Stimulated activated naive B cell treated with anti-CD40 and anti-IgM and Interleukin-4, amounts not matched to agents 10 μg/mL and 1 μg/mL and 100 μg/mL, for 72 hours (primary cell): Measurements from ENCODE around the gene STAMBPL1.

Experiments used
- ATAC-seq, 2 donors: fragments of 150-1000 bp; cut with Tn5 transposase; replicated peaks; 2 replicates each; pipeline ENCODE4 v1.10.0; 2021; ENCODE audit warnings: moderate library complexity in 1 of 2
- DNase-seq: peaks from one replicate; pipeline ENCODE4 v3.0.0; 2021
- H3K27ac Mint-ChIP-seq: one replicate; pipeline ENCODE4 v1.8.0; 2022; ENCODE audit warnings: mild to moderate bottlenecking, mixed read lengths
- H3K27me3 Mint-ChIP-seq, 2 donors: one replicate each; pipeline ENCODE4 v1.8.0; 2022; ENCODE audit warnings: mixed read lengths in 2 of 2
- H3K36me3 Mint-ChIP-seq, 2 donors: one replicate each; pipeline ENCODE4 v1.8.0; 2022; ENCODE audit warnings: mixed read lengths in 2 of 2, mild to moderate bottlenecking in 1 of 2
- H3K4me1 Mint-ChIP-seq, 2 donors: one replicate each; pipeline ENCODE4 v1.8.0; 2022; ENCODE audit warnings: mixed read lengths in 2 of 2, mild to moderate bottlenecking in 1 of 2
- H3K4me3 Mint-ChIP-seq, 2 donors: one replicate each; pipeline ENCODE4 v1.8.0; 2022; ENCODE audit warnings: mild to moderate bottlenecking in 2 of 2, mixed read lengths in 2 of 2, moderate library complexity in 1 of 2
- H3K9me3 Mint-ChIP-seq, 2 donors: one replicate each; pipeline ENCODE4 v1.8.0; 2022; ENCODE audit warnings: mixed read lengths in 2 of 2, mild to moderate bottlenecking in 1 of 2

STAMBPL1 gene

GRCh38 chr10:88893611-88894010 is 13.6 kb downstream of the STAMBPL1 start:
- H3K27ac Mint-ChIP-seq = no peak overlapping the region
- no peak overlapping the region for H3K4me3 Mint-ChIP-seq
- ATAC-seq = no peak
- DNase-seq = no peak
- H3K9me3 Mint-ChIP-seq = no peaks in the 10 kb centered on the region
- H3K36me3 Mint-ChIP-seq = peaks cover 7 to 12% of the 10 kb centered on the region in 2 donors
- H3K27me3 Mint-ChIP-seq = no peaks in the 10 kb centered on the region
- H3K4me1 Mint-ChIP-seq = peaks cover 26 to 48% of the 10 kb centered on the region in 2 donors

DNA sequence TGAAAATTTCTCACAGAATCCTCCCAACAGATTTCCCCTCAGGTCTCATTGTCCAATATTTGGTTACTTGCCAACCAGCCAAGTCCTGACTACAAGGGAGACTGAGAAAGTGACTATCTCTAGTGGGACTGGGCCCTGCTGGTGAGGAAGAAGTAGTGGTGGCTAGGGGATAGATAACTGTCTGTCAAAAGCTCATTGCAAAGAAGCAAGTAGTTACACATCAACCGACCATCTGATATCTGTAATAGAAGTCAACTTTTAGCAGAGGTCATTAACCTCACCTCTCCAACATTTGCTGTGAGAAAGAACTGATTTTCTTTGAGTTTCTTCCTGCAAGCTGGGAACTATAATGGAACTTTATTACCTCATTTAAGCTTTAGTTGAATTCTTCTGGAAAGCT is 15.2 kb downstream of the STAMBPL1 start:
- H3K27ac Mint-ChIP-seq = no peak overlapping the region
- H3K4me1 Mint-ChIP-seq = peaks cover 28 to 52% of the 10 kb centered on the region in 2 donors
- no peaks in the 10 kb centered on the region for H3K9me3 Mint-ChIP-seq
- no peak for DNase-seq
- H3K27me3 Mint-ChIP-seq = no peaks in the 10 kb centered on the region
- no peak overlapping the region for H3K4me3 Mint-ChIP-seq
- ATAC-seq = no peak
- H3K36me3 Mint-ChIP-seq = peaks cover 11 to 16% of the 10 kb centered on the region in 2 donors

DNA sequence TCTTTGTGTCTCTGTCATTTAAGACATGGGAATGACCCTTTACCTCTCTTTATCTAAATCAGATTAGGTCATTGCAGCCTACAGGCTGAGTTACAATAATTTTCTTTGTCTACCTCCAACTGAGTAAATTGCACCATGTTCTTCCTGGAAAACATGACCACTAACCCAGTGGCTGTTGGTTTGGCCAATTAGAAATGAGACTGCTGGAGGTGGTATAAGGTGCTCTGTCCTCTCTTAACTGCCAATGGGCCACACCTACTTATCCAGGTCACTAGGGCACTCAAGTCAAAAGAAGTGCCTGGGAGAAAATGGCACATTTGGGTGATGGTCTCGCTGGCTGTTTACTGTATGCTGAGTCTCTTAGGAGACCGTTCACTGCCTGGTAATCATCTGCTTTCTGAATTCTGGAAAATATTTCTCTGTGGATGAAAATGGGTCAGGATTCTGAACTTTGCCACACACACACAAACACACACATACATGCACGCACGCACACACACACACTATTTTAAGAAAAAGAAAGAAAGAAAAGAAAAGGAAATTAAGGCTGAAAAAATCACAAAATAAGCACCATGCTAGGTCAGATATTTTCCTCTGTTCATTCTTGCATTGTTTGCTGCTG is 16.4 kb downstream of the STAMBPL1 start:
- H3K9me3 Mint-ChIP-seq = no peaks in the 10 kb centered on the region
- peaks cover 27 to 52% of the 10 kb centered on the region in 2 donors for H3K4me1 Mint-ChIP-seq
- no peaks in the 10 kb centered on the region for H3K27me3 Mint-ChIP-seq
- ATAC-seq = no peak
- peak overlapping the region; percentile 52 to 66 for H3K4me3 Mint-ChIP-seq
- H3K27ac Mint-ChIP-seq = peak overlapping the region; percentile 88
- H3K36me3 Mint-ChIP-seq = peaks cover 11 to 16% of the 10 kb centered on the region in 2 donors
- DNase-seq = no peak

GRCh38 chr10:88896994-88897853 is 17.2 kb downstream of the STAMBPL1 start:
- DNase-seq (no peak), ATAC-seq (peak; percentile 25 to 50)
- Mint-ChIP-seq H3K36me3 (peaks cover 11 to 18% of the 10 kb centered on the region in 2 donors), H3K27me3 (no peaks in the 10 kb centered on the region), H3K27ac (peak overlapping the region; percentile 91), H3K9me3 (no peaks in the 10 kb centered on the region), H3K4me3 (peak overlapping the region; percentile 52 to 66), H3K4me1 (peaks cover 29 to 55% of the 10 kb centered on the region in 2 donors)

GRCh38 chr10:88898727-88899126 is 18.7 kb downstream of the STAMBPL1 start:
- no peak for ATAC-seq
- peak overlapping the region; percentile 37 for H3K27ac Mint-ChIP-seq
- no peaks in the 10 kb centered on the region for H3K9me3 Mint-ChIP-seq
- H3K36me3 Mint-ChIP-seq = peaks cover 19 to 25% of the 10 kb centered on the region in 2 donors
- H3K4me3 Mint-ChIP-seq = peak overlapping the region in 1 of 2 donors; percentile 51
- no peak for DNase-seq
- no peaks in the 10 kb centered on the region for H3K27me3 Mint-ChIP-seq
- peaks cover 29 to 65% of the 10 kb centered on the region in 2 donors for H3K4me1 Mint-ChIP-seq

GRCh38 chr10:88899886-88900285 is 19.8 kb downstream of the STAMBPL1 start:
- DNase-seq (no peak), ATAC-seq (no peak)
- peak overlapping the region; percentile 59 for H3K27ac Mint-ChIP-seq
- H3K4me3 Mint-ChIP-seq = no peak overlapping the region
- H3K9me3 Mint-ChIP-seq = no peaks in the 10 kb centered on the region
- peaks cover 22 to 25% of the 10 kb centered on the region in 2 donors for H3K36me3 Mint-ChIP-seq
- no peaks in the 10 kb centered on the region for H3K27me3 Mint-ChIP-seq
- H3K4me1 Mint-ChIP-seq = peaks cover 29 to 65% of the 10 kb centered on the region in 2 donors

DNA sequence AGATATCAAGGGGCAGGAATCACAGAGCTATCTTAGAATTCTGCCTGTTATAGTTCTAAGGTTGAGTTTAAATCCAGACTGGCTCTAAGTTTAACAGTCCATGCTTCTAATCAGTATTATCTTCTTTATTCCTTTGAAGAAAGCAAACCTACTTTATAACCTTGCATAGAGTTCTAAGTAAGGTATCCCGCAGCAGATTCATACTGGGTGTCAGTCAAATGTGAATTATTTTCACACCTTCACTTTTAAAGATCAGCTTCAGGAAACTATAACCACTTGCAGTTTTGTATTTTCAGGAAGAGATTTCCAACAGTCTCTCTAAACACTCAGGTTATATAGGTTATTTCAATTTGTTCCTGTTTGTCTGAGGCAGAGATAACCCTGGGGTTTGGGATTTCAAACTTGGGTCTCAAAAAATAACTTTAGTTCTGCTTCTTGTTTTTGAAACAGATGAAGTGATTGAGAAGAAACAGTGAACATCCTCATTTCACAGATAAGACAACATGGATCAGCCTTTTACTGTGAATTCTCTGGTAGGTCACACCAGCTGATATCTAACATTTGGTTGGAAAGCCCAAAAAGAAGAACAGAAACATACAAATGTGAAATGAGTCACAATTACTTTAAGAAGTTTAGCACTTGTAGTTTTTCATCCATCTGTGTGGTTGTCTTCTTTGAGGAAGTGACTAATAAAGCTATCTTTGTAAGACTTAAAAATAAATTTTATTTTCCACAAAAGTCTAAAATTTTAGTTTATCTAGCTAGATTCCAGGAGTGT is 21.4 kb downstream of the STAMBPL1 start:
- no peaks in the 10 kb centered on the region for H3K27me3 Mint-ChIP-seq
- ATAC-seq (peak; percentile 92 to 93), DNase-seq (no peak)
- H3K27ac Mint-ChIP-seq = peak overlapping the region; percentile 94
- peak overlapping the region; percentile 59 to 65 for H3K4me3 Mint-ChIP-seq
- peaks cover 24 to 33% of the 10 kb centered on the region in 2 donors for H3K36me3 Mint-ChIP-seq
- H3K4me1 Mint-ChIP-seq = peaks cover 29 to 64% of the 10 kb centered on the region in 2 donors
- no peaks in the 10 kb centered on the region for H3K9me3 Mint-ChIP-seq

- peak; percentile 70 to 74 for ATAC-seq
These were observed 22.1 kb downstream of the STAMBPL1 start for GRCh38 chr10:88901984-88902789.

GRCh38 chr10:88903715-88904114 is 23.7 kb downstream of the STAMBPL1 start:
- Mint-ChIP-seq H3K27ac (no peak overlapping the region), H3K27me3 (no peaks in the 10 kb centered on the region), H3K4me1 (peaks cover 14 to 50% of the 10 kb centered on the region in 2 donors), H3K4me3 (no peak overlapping the region), H3K9me3 (no peaks in the 10 kb centered on the region), H3K36me3 (peaks cover 29 to 37% of the 10 kb centered on the region in 2 donors)
- ATAC-seq (no peak), DNase-seq (no peak)

More at GRCh38 chr10:88901984-88902789, 22.1 kb downstream of the STAMBPL1 start:
- Mint-ChIP-seq H3K9me3 (no peaks in the 10 kb centered on the region), H3K4me3 (peak overlapping the region; percentile 26 to 47), H3K36me3 (peaks cover 26 to 33% of the 10 kb centered on the region in 2 donors), H3K4me1 (peaks cover 23 to 56% of the 10 kb centered on the region in 2 donors), H3K27me3 (no peaks in the 10 kb centered on the region), H3K27ac (peak overlapping the region; percentile 94)
- DNase-seq = no peak

DNA sequence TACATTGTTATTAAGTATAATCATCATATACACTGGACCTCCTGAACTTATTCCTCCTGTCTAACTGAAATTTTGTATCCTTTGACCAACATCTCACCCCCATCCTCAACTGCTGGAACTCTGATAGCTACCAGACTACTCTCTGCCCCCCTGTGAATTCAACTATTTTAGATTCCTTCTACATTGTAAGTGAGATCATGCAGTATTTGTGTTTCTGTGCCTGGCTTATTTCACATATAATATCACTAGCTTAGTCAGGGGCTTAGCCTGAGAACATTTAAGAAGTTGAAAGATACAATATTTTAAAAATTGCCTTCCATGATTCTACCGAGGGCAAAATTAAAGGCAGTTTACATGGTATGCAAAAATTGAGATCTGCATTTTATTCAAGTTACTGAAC is 26.9 kb downstream of the STAMBPL1 start:
- Mint-ChIP-seq H3K27ac (no peak overlapping the region), H3K4me1 (peaks cover 4 to 27% of the 10 kb centered on the region in 2 donors), H3K27me3 (no peaks in the 10 kb centered on the region), H3K36me3 (peaks cover 35 to 48% of the 10 kb centered on the region in 2 donors), H3K4me3 (no peak overlapping the region), H3K9me3 (no peaks in the 10 kb centered on the region)
- ATAC-seq = no peak
- DNase-seq = no peak

- H3K4me3 Mint-ChIP-seq = no peak overlapping the region
- no peaks in the 10 kb centered on the region for H3K27me3 Mint-ChIP-seq
- peaks cover 34 to 55% of the 10 kb centered on the region in 2 donors for H3K36me3 Mint-ChIP-seq
- no peak for DNase-seq
- H3K9me3 Mint-ChIP-seq = no peaks in the 10 kb centered on the region
- ATAC-seq = peak in 1 of 2 donors; percentile 45
- H3K27ac Mint-ChIP-seq = no peak overlapping the region
- H3K4me1 Mint-ChIP-seq = peaks cover 0 to 17% of the 10 kb centered on the region in 2 donors
These were observed 28.1 kb downstream of the STAMBPL1 start for GRCh38 chr10:88908194-88908593.

- no peak overlapping the region for H3K4me3 Mint-ChIP-seq
- peaks cover 29 to 50% of the 10 kb centered on the region in 2 donors for H3K36me3 Mint-ChIP-seq
- H3K9me3 Mint-ChIP-seq = no peaks in the 10 kb centered on the region
- H3K4me1 Mint-ChIP-seq = peaks cover 0 to 12% of the 10 kb centered on the region in 2 donors
- H3K27me3 Mint-ChIP-seq = no peaks in the 10 kb centered on the region
- ATAC-seq = no peak
- H3K27ac Mint-ChIP-seq = no peak overlapping the region
- no peak for DNase-seq
These were observed 31.1 kb downstream of the STAMBPL1 start for GRCh38 chr10:88911116-88911515.

DNA sequence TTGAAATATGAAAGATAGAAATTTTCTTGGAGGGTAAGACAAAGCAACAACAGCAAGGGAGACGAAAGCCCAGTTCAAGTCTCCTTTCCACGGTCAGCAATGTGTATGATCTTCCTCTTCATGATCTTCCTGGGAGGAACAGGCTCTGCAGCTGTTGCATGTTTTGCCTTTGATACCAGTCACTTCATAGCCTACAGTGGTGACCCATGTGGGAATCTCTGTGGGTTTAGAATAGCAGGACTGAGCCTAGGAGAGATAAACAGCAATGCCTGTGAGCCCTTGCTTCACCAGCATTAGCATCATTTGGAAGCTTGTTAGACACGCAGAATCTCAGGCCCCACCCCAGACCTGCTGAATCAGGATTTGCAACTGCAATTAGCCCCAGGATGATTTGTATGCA is 31.8 kb downstream of the STAMBPL1 start:
- Mint-ChIP-seq H3K27ac (no peak overlapping the region), H3K4me1 (peaks cover 0 to 12% of the 10 kb centered on the region in 2 donors), H3K36me3 (peaks cover 27 to 48% of the 10 kb centered on the region in 2 donors), H3K27me3 (no peaks in the 10 kb centered on the region), H3K9me3 (no peaks in the 10 kb centered on the region), H3K4me3 (no peak overlapping the region)
- no peak for DNase-seq
- no peak for ATAC-seq
